Activated T-helper 1 cell treated with anti-CD3 and anti-CD28 coated beads, Interleukin-2, amount 50 U/mL, for 16 hours (primary cell): ENCODE data around the gene CIT.
"Not testable (repeated sequence)": the region's sequence is repeated elsewhere in the genome, so short reads cannot be mapped to it uniquely, and the experiment has no call there.

Source experiments
- DNase-seq, 2 donors: peaks; one replicate each; pipeline ENCODE4 v3.0.0-alpha.2; 2020; ENCODE audit warnings: low read depth in 1 of 2, low spot score in 1 of 2

CIT gene

DNA sequence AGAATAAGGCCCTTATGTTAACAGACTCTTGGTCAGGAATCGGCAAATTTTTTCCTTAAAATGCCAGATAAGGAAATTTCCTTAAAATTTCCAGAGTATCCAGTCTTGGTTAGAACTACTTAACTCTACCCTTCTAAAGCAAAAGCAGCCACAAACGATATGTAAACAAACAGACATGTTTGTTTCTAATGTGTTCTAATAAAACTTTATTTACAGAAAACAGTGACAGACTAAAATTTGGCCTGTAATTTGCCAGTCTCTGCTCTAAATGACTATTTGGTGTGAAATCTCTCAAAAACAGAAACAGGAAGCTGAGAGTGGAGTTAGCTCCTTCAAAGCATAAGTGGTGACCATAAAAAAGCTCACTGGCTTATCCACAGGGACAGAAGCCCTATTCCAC, 131.0 kb downstream of the CIT start:
- DNase-seq, result no peak

DNA sequence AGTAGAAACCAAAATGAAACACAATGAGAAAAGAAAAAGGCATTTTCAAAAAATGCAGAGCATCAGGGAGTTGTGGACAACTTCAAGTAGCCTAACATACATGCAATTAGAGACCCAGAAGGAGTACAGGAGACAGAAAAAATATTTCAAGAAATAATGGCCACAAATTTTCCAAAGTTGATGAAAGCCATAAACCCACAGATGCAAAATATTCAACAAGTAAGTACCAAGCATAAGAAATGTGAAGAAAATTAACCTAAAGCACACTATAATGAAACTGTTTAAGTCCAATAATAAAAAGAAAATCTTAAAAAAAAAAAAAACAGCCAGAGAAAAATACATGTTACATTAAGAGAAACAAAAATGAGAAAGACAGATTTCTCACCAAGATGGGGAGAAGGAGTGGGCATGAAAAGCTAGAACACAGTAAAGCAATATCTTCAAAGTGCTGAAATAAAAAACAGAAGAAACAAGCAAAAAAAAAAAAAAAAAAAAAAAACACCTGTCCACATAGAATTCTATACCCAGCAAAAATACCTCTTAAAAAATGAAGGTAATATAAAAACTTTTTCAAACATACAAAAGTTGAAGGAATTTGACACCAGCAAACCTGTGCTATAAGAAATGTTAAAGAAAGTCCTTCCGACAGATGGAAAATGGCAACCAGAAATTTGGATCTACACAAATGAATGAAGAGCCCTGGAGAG, 132.1 kb downstream of the CIT start:
- DNase-seq, result no peak

DNA sequence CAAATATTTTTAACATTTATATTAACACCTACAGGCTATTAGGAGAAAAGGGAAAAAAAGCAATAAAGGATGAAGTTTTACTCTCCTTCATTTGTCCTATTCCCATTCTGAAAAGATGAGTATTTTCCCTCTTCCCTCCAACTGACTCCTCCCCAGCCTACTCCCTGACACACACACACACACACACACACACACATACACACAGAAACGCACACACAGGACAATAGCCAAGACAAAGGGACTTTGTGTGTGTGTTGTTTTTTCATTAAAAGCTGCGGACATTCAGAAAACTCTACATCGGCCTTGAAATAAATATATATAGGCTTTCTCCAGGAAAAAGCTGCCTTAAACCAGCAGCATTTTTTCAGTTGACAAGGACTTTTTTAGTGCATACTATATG, 134.4 kb downstream of the CIT start:
- no peak for DNase-seq

DNA sequence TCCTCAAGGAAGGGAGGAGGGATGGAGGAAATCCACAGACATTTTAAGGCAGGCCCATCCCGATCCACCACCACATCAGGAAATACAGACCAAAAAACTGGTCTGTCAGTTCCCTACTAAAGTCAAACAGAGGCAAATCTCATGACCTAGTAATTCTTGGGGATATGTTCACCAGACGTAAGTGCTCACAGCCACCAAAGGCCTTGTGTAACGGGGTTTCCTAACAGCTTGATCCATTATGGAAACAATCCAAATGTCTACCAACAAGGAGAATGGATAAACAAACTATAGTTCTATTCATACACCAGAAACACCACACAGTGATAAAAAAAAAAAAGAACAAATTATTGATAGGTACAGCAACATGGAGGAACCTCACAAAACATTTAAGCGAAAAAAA, 136.3 kb downstream of the CIT start:
- no peak for DNase-seq

DNA sequence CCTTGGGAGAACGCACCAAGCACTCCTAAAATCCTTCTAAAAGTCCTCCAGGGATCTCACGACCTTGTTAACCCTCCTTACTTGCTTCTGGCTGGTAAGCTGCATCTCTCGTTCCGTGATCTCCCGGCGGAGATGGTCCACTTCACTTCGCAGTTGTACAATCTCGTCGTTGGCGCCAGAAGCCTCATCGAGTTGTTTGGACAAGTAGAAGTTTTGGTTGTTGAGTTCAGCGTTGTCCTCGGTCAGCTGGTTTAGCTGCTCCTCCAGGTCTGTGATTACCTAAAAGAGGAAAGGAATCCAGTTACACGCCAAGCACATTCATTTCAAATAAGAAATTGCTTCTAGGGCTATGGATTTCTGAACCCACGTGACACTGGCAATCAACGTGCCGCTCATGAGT, 142.0 kb downstream of the CIT start:
- no peak for DNase-seq

DNA sequence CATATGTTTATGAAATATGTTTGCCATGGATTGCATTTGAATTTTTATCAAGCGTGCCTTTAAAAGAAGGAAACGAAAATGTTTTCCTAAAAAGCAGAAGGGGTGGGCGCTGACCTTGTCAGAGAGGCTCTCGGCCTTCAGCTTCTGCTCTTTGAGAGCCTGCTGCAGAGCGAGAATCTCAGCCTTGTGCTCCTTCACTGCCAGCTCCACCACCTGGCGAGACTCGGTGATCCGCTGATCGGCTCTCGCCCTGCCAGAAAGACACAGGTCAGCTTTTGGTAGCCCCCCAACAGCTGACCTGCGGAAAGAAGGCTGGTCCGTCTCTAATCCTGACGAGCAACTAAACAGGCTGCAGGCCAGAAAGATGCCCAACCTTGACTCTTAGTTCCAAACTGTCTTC, 146.7 kb downstream of the CIT start:
- no peak for DNase-seq

DNA sequence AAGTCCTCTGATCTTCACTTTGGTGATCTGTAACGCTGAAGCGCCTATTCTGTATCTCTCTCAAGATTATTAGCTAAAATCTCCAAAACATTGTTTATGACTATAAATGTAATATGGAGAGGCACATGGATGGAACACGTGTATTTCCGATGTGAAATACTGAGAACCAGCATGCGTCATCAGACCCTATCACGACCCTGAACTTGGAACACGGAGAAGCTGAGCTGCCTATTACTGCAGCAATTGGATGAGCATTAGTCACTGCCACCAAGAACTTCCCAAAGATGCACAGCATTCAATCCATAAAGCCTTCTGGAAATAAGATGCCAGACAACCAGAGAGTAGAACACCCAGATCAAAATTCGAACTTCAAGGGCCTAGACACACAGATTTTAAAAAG, 147.2 kb downstream of the CIT start:
- DNase-seq, result no peak

DNA sequence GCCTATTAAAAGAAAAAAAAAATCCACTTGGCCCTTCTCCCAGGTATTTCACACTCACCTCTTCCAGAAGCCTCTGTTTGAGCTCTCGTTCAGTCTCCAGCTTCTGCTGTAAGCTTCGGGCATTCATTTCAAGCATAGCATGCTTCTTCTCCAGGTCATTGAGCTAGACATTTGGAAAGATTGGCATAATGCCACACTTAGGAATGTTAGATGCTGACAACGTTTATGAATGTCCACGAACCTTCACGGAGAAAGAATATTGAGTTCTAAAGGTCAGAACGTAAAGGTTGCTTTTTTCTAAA, 148.7 kb downstream of the CIT start:
- DNase-seq, result no peak

DNA sequence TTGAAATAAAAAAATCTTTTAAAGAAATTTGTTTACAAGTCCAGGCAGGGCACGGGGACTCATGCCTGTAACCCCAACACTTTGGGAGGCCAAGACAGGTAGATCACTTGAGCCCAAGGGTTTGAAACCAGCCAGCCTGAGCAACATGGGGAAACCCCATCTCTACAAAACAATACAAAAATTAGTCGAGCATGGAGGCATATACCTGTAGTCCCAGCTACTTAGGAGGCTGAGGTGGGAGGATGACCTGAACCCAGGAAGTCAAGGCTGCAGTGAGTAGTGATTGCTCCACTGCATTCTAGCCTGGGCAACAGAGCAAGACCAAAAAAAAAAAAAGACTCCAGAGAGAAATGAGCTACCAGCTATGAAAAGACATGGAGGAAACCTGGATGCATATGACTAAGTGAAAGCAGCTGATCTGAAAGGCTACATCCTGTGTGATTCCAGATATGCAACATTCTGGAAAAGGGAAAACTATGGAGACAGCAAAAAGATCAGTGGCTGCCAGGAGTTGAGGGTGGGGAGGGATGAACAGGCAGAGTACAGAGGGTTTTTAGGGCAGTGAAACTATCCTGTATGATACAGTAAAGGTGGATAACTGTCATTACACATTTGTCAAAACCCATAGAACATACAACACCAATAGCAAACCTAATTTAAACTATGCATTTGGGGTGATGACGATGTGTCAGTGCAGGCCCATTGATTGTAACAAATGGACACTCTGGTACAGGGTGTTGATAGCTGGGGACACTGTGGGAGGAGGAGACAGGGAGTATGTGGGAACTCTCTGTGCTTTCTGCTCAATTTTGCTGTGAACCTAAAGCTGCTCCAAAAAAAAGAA, 149.3 kb downstream of the CIT start:
- DNase-seq, result no peak

DNA sequence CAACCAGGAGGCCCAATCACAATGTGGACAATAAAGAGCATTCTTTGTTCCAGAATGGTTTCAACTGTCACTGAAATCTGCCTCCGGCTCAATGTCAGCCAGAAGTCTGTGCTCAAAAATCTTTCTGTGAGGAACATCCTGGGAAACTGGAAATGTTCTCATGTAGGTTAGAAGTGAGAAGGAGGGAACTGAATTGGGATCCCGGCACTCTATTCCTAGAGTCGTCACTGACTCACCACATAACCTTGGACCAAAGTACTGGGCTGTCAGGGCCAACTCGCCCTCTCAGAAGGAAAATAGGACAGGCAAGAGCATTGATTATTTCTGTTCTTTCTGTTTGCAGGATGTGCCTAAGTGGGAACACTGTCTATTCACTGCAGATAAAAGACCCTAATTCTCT, 151.6 kb downstream of the CIT start:
- no peak for DNase-seq

DNA sequence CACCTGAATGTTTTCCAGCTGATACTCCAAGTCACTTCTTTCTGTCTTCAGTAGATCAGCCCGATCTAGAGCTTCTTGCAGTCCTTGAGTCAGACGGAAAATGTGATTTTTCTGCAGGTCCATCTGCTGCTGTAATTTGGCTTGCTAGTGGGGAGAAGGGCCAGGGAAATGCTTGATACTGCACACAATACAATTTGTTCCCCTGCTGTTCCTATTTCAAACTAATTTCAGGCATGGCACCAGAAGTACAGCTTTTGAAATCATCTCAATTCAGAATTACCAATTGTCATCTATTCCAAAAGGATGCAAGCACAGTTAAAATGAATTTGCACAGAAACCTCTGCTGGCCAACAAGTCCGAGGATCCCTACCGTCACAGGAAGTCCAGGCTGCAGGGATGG, 155.8 kb downstream of the CIT start:
- DNase-seq, result no peak

DNA sequence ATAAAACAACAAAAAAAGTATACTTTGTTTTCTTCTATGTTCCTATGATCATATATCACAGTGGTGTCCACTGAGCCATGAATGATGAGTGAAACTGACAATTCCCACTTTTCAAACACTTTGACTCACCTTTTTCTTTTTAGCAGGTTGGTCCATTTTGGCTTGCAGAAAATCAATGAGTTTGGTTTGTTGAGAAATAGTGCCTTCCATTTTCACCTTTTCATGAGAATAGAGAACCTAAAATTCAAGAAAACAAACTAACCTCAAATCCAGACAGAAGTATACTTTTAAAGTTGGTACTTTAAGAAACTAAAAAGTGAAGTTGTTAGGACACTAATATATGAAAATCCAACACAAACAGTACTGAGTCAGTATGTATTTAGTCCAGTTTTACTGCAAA, 156.8 kb downstream of the CIT start:
- no peak for DNase-seq

DNA sequence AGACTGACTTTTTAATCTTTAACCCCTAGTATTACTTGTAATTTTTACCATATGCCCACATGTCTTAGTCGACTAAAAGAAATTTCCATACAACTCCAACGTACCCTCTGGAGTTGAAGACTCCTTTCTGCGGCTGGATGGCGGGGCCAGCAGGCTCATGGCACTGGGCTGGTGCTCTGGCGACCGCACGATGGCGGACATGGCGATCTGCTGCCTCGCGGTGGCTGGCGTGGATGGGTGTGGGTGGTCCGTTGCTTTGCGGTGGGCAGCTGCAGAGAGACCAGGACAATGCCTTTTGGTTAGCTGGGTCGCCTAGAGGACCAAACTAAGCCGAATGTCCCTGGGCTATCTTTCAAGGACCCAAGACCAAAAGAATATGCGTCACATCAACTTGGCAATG, 159.0 kb downstream of the CIT start:
- DNase-seq, result no peak

DNA sequence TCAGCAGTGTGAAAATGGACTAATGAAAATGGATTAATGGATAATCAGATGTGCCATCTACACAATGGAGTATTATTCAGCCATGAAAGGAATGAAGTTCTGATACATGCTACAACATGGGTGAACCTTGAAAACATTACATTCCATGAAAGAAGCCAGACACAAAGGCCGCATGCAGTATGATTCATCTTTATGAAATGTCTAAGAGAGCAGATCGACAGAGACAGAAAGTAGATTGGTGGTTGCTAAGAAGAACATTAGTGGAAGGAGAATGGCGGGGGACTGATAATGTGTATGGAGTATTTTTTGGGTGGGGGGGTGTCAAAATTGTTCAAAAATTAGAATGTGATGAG, 161.9 kb downstream of the CIT start:
- no peak for DNase-seq

DNA sequence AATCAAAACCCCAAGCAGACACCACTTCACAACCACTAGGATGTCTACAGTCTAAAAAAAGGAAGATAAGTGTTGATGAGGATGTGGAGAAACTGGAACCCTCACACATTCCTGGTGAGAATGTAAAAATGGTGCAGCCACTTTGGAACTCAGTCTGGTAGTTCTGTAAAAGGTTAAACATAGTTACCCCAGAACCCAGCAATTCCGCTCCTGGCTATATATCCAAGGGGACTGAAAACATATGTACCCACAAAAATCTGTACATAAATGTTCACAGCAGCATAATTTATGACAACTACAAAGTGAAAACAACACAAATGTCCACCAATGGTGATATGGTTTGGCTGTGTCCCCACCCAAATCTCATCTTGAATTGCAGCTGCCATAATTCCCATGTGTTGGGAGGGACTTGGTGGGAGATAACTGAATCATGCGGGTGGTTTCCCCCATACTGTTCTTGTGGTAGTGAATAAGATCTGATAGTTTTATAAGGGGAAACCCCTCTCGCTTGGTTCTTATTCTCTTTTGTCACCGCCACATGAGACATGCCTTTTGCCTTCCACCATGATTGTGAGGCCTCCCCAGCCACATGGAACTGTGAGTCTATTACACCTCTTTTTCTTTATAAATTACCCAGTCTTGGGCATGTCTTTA, 162.4 kb downstream of the CIT start:
- DNase-seq, result no peak

DNA sequence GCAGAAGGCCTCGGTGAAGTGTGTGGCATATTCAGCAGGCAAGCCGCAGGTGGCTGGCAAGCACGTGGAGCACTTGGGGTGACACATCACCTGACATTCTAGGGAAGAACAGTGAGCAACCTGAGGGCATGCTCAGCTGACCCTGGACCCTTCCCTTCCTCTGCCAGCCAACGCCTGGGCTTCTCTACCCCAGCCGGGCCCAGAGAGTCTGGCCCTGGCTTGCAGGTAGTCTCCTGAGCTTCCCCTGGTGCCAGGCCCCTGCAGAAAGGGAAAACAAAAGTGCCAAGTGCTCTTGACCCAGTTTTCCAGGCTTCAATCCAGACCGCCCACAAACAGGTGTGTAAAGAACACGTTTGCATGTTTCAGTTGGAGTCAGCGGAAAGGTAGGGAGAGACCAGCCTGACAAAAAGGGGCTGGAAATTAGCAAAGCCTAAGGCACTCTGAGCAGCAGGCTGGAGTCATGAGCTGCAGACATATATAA, 163.5 kb downstream of the CIT start:
- no peak for DNase-seq

DNA sequence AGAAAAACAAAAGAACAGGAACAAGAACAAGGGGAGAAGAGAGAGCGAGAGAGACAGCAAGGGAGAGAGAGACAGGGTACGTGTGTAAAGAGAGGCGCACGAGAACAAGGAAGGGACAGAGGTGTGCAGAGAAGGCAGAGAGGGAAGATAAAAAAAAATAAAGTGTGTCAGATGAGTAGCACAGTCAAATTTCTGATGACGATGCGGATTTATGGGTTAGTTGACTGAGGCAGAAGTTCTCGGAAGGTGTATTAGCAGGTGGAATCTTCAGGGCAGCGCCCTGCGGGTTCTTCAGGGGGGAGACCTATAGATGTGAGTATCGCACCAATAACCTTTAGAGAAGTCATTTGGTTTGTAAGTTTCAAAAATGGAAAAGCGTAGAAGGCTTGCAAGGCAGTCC, 164.4 kb downstream of the CIT start:
- no peak for DNase-seq

DNA sequence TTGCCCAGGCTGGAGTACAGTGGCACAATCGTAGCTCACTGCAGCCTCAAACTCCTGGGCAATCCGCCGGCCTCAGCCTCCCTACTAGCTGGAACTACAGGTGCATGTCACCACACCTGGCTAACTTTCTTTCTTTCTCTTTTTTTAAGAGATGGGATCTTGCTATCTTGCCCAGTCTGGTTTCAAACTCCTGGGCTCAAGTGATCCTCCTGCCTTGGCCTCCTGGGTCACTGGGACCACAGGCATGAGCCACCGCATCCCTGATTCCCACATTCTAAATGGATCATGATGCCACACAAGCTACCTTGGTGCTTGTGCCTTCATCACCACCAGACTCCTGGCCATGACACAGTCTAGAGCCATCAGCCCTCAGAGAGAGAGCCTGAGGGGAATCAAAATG, 165.4 kb downstream of the CIT start:
- no peak for DNase-seq

DNA sequence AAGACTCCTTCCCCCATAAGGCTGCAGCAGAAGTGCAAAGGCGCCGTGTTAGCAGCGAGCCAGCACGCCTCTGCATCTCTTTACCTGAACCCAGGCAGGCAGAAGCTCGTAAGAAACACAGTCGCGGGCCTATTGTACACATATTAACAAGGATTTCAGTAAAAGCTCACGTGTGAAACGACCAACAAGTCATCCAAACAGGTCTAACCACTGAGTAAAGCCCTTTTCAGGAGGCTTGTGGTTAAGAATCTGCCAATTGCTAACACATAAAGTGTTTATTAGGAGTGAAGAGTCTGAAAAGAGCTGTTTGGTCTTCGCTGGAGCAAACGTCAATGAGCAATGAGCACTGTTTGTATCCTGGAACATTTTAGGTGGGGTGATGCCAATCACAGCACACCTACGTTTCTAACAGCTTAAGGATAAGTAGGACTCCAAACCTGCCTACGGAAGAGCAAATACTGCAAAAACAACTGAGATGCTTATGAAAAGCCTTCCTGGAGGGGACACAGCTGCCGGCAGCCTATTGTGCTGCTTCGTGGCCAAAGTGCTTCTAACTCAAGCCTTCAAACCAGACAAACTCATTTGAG, 166.1 kb downstream of the CIT start:
- DNase-seq, result no peak

DNA sequence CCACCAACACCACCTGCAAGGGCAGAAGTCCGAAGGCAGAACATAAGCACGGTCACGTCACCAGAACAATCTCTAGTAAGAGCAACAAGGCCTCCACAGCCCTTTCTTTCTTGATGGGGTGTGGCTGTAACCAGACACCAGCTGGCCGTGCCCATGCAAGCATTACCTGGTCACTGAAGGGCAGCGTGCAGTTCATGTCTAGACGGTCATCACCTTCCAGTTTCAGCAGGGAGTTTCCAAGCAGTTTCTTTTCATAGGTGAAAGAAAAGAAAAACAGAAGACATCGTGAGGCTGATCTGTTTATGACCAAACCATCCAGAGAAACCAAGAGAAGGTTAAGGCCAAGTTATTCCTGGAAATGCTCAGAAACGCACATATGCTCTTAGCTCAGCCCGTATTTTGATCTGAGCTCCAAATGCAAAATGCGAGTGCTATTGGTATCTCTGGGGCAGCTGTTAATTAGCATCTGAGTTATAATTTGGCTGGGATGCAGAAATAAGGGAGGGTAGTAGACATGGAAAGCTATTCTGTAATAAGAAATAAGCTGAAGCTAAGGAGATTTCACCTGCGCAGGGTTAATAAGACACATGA, 166.7 kb downstream of the CIT start:
- no peak for DNase-seq

DNA sequence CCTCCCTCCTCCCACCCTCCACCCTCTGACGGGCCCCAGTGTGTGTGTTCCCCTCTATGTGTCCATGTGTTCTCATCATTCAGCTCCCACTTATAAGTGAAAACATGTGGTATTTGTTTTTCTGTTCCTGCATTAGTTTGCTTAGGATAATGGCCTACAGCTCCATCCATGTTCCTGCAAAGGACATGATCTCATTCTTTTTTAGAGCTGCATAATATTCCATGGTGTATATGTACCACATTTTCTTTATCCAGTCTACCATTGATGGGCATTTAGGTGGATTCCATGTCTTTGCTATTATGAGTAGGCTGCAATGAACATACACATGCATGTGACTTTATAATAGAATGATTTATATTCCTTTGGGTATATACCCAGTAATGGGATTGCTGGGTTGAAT, 170.7 kb downstream of the CIT start:
- DNase-seq, result not testable (repeated sequence)

DNA sequence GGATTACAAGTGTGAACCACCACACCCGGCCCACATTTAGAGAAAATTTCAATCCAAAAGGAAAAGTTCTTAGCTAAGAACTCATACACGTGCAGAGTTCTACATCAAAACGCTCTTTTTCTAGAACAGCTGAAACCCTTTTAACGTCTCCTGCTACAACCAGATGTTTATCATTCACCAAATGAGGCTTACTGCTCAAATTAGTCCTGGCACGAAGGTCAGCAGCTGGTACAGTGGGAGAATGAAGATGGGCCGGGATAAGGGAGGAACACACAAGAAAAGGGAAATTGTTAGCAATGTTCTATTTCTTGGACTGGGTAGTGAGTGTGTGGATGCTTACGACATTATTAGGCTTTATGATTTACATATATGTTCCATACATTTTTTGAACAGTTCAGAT, 171.9 kb downstream of the CIT start:
- DNase-seq, result no peak
